CD4-positive, alpha-beta T cell (primary cell): ENCODE data around the gene CAMK2A. TPM values are rescaled to one million over a fixed set of nuclear protein-coding genes. Genes with fewer than 3 reads are reported as not detected.

Source experiments
- ATAC-seq: fragments of 200-7000 bp; cut with Tn5 transposase; one replicate; pipeline ENCODE4 v1.10.0; 2022; ENCODE audit warnings: mild to moderate bottlenecking; ENCODE audit not compliant: poor library complexity
- CTCF ChIA-PET: fragments of 350-600 bp; sonication (Branson Sonifier 250); formaldehyde crosslinking; loops from one replicate; lab custom pipeline; 2021; ENCODE audit warnings: antibody characterized with exemption, inconsistent platforms; lab: Charles Lee
- POLR2A ChIA-PET: fragments of 350-600 bp; sonication (Branson Sonifier 250); formaldehyde crosslinking; loops from one replicate; lab custom pipeline; 2021; ENCODE audit warnings: antibody characterized with exemption, inconsistent platforms; lab: Charles Lee
- DNase-seq, 14 experiments: peaks; one replicate each; pipeline ENCODE4 v3.0.0-alpha.2; 2013 to 2020; ENCODE audit warnings: mixed read lengths in 2 of 14
- H3K27ac ChIP-seq, 2 donors: one replicate each; pipeline versions ENCODE4 v1.5.1 to v1.7.0; 2013; ENCODE audit warnings: low read length in 2 of 2, low read depth in 1 of 2, mild to moderate bottlenecking in 1 of 2
- H3K27me3 ChIP-seq, 2 experiments: 1 replicate in 1 of 2; 2 replicates in 1 of 2; pipeline versions ENCODE4 v1.6.1 to v1.7.0; 2013; ENCODE audit warnings: low read length in 2 of 2, control low read depth in 1 of 2, mild to moderate bottlenecking in 1 of 2, moderate library complexity in 1 of 2; ENCODE audit not compliant: insufficient read depth in 2 of 2, control insufficient read depth in 1 of 2
- H3K36me3 ChIP-seq: one replicate; pipeline ENCODE4 v1.6.1; 2013; ENCODE audit warnings: low read length, control low read depth; ENCODE audit not compliant: insufficient read depth
- H3K4me1 ChIP-seq: one replicate; pipeline ENCODE4 v1.6.1; 2013; ENCODE audit warnings: low read length, control low read depth; ENCODE audit not compliant: insufficient read depth
- H3K4me3 ChIP-seq: one replicate; pipeline ENCODE4 v1.5.1; 2013; ENCODE audit warnings: mild to moderate bottlenecking, low read length, moderate library complexity
- H3K9me3 ChIP-seq, 2 experiments: 1 replicate in 1 of 2; 2 replicates in 1 of 2; pipeline versions ENCODE4 v1.6.1 to v1.7.0; 2013; ENCODE audit warnings: low read length in 2 of 2, mild to moderate bottlenecking in 2 of 2, control low read depth in 1 of 2, moderate library complexity in 1 of 2; ENCODE audit not compliant: control insufficient read depth in 1 of 2, insufficient read depth in 1 of 2
- H3K27ac Mint-ChIP-seq: one replicate; pipeline ENCODE4 v1.8.0; 2020; ENCODE audit warnings: mixed read lengths
- H3K27me3 Mint-ChIP-seq: one replicate; pipeline ENCODE4 v1.8.0; 2021; ENCODE audit warnings: mixed read lengths
- H3K36me3 Mint-ChIP-seq: one replicate; pipeline ENCODE4 v1.8.0; 2021; ENCODE audit warnings: low read depth, mixed read lengths
- H3K4me1 Mint-ChIP-seq: one replicate; pipeline ENCODE4 v1.8.0; 2021; ENCODE audit warnings: low read depth, mixed read lengths
- H3K4me3 Mint-ChIP-seq: one replicate; pipeline ENCODE4 v1.8.0; 2020; ENCODE audit warnings: mild to moderate bottlenecking, mixed read lengths
- H3K9me3 Mint-ChIP-seq: one replicate; pipeline ENCODE4 v1.8.0; 2020; ENCODE audit warnings: mixed read lengths
- CTCF ChIP-seq: fragments of 200-600 bp; IDR thresholded peaks from one replicate; pipeline ENCODE4 v1.8.0; 2022; ENCODE audit warnings: antibody characterized with exemption, mild to moderate bottlenecking
- intact Hi-C, 2 experiments: fragments of 100-400 bp; cut with DNase I in 1 of 2; cut with micrococcal nuclease in 1 of 2; formaldehyde crosslinking; loops; one replicate each; pipeline versions ENCODE4 v1.15.1 to v1.9.0; 2023 to 2025; cut with DNase I, micrococcal nuclease
- total RNA-seq, 174 experiments: library from RNA in 2 of 174; stranded (reverse) in 2 of 174; gene quantifications; one replicate each; pipeline ENCODE4 v1.2.3 and lab custom pipeline; 2021 to 2026

CAMK2A gene
- total RNA-seq, 2 experiments from 2014 or later, result 0.05 to 0.22 TPM

GRCh38 chr5:150335778-150336177, 46.2 kb upstream of the CAMK2A start:
- Mint-ChIP-seq H3K9me3 (no peaks in the 10 kb centered on the region), H3K27ac (no peak overlapping the region), H3K4me1 (no peaks in the 10 kb centered on the region), H3K27me3 (no peaks in the 10 kb centered on the region), H3K36me3 (no peaks in the 10 kb centered on the region), H3K4me3 (no peak overlapping the region)
- CTCF ChIA-PET, result no interaction called here
- H3K9me3 ChIP-seq, result peaks cover 0 to 3% of the 10 kb centered on the region in 2 experiments
- ATAC-seq (no peak), DNase-seq (no peak)
- no peak overlapping the region for H3K4me3 ChIP-seq
- intact Hi-C loops, result no loop called here
- no peaks in the 10 kb centered on the region for H3K4me1 ChIP-seq
- no peaks in the 10 kb centered on the region for H3K27me3 ChIP-seq
- TF ChIP-seq CTCF, result no peak
- no peak overlapping the region for H3K27ac ChIP-seq
- POLR2A ChIA-PET, result no interaction called here
- H3K36me3 ChIP-seq, result no peaks in the 10 kb centered on the region

GRCh38 chr5:150333400-150333799, 43.8 kb upstream of the CAMK2A start:
- H3K9me3 Mint-ChIP-seq, result no peaks in the 10 kb centered on the region
- H3K9me3 ChIP-seq, result peaks cover 0 to under 1% of the 10 kb centered on the region in 2 experiments
- H3K4me1 Mint-ChIP-seq, result no peaks in the 10 kb centered on the region
- ChIA-PET CTCF (interaction anchor here (0.5 kb wide), 1 partner anchor 1485 kb away, joined by 3 read pairs; no protein-coding TSS in a partner anchor), POLR2A (no interaction called here)
- intact Hi-C loops, result no loop called here
- H3K36me3 ChIP-seq, result no peaks in the 10 kb centered on the region
- no peaks in the 10 kb centered on the region for H3K4me1 ChIP-seq
- DNase-seq (no peak), ATAC-seq (no peak)
- no peak overlapping the region for H3K27ac Mint-ChIP-seq
- H3K4me3 ChIP-seq, result no peak overlapping the region
- H3K27ac ChIP-seq, result no peak overlapping the region
- no peaks in the 10 kb centered on the region for H3K27me3 ChIP-seq
- no peaks in the 10 kb centered on the region for H3K36me3 Mint-ChIP-seq
- TF ChIP-seq CTCF, result no peak
- no peaks in the 10 kb centered on the region for H3K27me3 Mint-ChIP-seq
- no peak overlapping the region for H3K4me3 Mint-ChIP-seq

GRCh38 chr5:150329881-150330876, 40.6 kb upstream of the CAMK2A start:
- H3K9me3 Mint-ChIP-seq, result no peaks in the 10 kb centered on the region
- DNase-seq (no peak), ATAC-seq (no peak)
- Histone ChIP-seq H3K27me3 (no peaks in the 10 kb centered on the region), H3K36me3 (no peaks in the 10 kb centered on the region), H3K4me3 (no peak overlapping the region), H3K9me3 (no peaks in the 10 kb centered on the region), H3K27ac (no peak overlapping the region), H3K4me1 (no peaks in the 10 kb centered on the region)
- intact Hi-C loops, result no loop called here
- no peaks in the 10 kb centered on the region for H3K4me1 Mint-ChIP-seq
- no peak for TF ChIP-seq CTCF
- no peaks in the 10 kb centered on the region for H3K27me3 Mint-ChIP-seq
- H3K4me3 Mint-ChIP-seq, result no peak overlapping the region
- H3K36me3 Mint-ChIP-seq, result no peaks in the 10 kb centered on the region
- POLR2A ChIA-PET, result no interaction called here
- CTCF ChIA-PET, result no interaction called here
- H3K27ac Mint-ChIP-seq, result no peak overlapping the region
